COLO668 (cell line): ENCODE results near the gene OR14A2.
"Not testable (repeated sequence)": the region's sequence is repeated elsewhere in the genome, so short reads cannot be mapped to it uniquely, and the experiment has no call there.

Source experiments
- DNase-seq: peaks from one replicate; lab custom pipeline; 2025; ENCODE audit not compliant: unreplicated experiment; lab: John Stamatoyannopoulos, UW

Gene OR14A2

DNA sequence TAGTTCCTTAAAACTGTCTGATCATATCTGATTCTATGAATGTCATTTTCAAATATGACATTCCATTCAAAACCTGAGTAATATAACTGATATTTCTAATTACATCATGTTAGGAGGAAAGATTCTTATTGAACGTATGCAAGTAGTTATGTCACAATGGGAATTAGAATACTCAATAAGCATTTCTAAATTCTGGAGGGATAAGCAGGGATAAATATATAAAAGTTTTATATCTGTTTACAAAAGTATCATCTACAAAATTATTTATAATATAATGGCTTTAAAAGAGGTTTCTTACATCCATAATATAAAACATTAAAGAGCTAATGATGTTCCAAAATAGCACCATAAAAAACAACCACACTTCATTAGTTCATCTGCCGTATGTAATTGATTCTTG, at the start of gene OR14A2:
OR14A2 (minus strand) TSS at position 101 of the 400 bp plus-strand sequence.
- no peak for DNase-seq

DNA sequence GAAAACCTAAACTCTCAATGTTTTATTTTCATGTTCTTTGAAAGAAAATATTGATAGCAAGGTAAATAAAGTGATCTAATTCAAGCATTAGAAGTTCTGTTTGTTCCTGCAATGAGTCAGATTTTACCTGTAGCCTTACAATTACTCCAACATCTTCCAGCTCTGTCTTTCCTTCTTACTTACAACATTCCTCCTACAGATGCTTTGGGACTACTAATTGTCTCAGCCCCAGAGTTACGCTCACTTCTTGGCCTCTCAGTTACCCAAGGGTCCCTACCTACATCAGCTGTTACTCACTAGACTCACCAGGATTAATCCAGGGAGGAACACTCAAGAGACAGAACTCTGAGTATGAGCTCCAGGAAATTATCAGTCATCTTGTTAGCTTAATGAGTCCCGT, 49.6 kb upstream of the OR14A2 start:
- DNase-seq: no peak

DNA sequence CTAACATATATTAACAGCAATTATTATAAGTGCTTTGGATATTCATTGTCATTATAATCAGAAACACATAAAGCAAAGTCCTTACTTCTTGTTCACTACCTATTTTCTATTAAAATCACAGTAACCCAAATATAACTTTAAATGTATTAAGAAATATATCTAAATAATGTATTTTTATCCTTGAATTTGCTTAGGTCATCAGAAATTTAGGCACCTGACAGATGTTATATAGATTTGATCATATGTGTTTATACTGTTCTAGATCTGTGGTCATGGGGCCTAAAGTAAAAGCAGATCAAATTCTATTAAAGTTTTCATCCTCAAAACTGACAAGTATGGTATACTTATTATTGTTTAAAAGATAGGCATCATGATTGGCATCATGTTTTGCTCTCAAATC, 21.7 kb upstream of the OR14A2 start:
- DNase-seq: no peak

DNA sequence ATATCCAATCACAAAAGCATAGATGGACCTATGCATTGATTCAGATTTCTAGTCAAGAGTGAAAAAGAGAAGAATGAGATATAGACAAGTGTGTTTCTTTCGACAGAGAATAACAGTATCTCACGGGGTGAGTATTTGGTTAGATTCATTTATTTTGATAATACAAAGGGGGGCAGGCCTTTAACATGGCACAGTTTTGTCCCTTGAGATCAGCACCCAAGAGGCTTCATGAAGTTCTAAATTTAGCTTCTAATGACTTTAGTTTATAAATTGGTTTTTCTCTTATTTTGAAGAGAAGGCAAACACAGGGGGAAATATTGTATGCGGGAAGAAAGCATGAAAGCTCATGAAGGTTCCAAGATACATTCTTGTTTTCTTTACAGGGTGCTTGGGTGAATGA, 12.5 kb upstream of the OR14A2 start, which contains the start of gene OR1C1:
OR1C1 (minus strand) TSS at position 101 of the 400 bp plus-strand sequence. CDS start 2,150 bp downstream, outside the sequence.
- no peak for DNase-seq

DNA sequence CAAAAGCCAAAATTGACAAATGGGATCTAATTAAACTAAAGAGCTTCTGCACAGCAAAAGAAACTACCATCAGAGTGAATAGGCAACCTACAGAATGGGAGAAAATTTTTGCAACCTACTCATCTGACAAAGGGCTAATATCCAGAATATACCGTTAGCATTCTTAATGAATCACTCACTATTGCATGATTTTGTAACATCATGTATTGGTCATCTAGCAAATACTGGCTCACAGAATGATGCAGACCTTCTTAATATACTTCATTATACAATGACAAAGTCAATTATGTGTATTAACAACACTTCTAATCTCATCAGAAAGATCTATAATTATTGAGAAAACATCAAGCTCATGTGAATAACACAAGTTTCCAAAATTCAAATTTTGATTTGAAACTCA, 6.4 kb upstream of the OR14A2 start:
- not testable (repeated sequence) for DNase-seq

DNA sequence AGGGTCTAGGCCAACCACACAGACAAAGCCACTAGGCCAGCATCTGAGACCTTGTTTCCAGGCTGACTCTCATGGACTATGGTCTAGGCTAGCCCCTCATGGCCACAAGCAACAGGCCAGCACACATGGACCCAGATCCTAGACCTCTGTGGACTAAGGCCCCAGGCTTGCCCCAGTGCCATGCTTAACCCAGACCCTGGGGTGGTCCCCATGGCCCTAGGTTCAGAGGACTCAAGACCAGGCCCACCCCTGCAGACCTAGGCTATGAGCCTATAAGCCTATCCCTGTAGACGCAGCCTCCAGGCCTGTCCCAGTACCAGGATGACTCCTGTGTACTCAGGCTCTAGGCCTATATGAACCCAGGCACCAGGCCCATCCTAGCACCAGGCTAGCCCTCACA, 1.9 kb upstream of the OR14A2 start:
- DNase-seq: no peak

DNA sequence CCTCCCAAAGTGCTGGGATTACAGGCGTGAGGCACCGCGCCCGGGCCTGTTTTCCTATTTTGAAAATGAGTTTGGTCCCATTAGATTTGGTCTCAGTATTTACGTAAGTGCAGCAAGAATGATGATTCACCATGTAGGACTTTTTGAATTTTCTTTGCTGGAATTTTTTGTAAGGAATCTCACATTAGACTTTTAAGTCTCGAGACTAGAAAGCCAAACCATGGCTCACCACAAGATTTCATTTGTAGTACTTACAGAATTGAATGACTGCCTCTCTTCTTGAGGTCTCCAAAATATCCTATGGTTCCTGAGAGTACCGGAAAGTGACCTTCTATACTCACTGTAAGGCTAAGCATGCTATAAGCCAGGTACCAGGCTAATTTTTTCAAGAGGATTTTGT, 325 bp downstream of the OR14A2 start:
- DNase-seq: no peak

DNA sequence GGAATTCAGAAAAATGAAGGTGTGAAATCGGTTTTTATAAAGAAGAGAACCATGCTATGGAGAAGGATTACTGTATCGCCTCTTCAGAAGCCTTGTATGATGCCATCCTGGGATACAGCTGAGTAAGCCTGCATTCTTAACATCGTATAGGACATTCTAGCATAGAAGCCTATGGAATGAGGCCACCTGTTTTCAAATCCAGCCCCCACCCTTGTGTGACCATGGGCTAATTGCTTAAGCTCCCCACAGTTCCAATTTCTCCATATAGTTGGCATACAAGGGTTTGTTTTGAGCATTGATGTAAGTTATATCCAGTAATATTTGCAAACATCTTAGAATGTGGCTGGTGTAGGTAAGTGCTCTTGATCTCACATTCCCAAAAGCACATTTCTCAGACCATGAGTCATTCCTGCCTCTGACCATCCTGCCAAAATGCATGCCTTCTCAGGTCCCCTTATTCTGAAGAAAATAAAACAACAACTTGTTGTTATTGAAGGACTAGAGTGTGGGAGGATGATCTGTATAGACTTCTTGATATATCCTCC, 1.5 kb downstream of the OR14A2 start:
- DNase-seq: no peak

DNA sequence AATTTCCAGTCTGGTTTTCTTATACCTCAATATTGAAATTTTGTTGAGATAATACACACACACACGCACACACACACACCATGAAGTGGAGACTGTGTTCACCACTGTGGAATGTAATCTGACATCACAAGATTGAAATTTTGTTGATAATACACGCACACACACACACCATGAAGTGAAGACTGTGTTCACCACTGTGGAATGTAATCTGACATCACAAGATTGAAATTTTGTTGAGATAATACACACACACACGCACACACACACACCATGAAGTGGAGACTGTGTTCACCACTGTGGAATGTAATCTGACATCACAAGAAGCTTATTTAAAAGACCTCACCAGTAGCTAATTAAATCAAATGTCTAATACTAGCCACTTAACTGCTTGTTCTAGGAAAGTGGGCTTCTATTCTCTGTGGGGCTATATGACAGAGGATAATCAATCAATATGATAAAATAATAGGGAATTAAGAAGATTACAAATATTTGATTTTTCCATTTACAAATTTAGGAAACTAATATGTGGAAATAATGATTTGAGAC, 5.7 kb downstream of the OR14A2 start:
- DNase-seq: not testable (repeated sequence)

DNA sequence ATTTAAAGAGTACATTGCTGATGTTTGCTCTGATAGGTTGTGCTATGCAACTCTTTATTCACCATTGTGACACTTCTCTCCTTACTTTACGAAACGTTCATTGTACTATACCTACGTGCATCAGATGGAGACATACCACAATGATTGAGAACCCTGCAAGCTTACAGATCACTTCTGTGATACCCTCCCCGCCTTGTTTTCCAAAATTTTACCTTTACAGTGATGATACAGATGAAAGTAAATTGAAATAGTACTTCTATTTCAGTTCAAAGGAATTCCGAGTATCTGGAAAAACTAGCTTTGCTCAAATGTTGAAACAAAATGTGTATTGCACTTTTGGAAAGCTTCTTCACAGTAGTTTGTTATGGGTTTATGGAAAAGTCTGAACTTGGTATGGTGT, 6.2 kb downstream of the OR14A2 start:
- no peak for DNase-seq

DNA sequence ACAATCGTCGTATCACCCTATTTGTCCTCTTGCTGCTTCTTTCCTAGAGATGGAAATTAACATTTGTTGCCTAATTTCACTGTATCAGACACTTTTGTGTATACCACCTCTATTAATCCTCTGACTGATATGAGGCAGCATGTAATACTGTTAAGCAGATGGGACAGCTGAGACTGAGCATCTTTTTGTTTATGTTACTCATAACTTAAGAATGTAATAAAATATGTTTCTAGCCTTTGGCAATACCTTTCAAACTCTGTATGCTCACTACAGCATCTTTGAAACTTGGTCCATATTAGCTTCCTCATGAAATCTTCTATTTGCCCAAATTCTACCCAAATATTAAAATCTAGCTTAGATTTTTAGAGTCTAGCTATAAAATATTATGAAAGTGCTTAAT, 7.2 kb downstream of the OR14A2 start:
- no peak for DNase-seq

DNA sequence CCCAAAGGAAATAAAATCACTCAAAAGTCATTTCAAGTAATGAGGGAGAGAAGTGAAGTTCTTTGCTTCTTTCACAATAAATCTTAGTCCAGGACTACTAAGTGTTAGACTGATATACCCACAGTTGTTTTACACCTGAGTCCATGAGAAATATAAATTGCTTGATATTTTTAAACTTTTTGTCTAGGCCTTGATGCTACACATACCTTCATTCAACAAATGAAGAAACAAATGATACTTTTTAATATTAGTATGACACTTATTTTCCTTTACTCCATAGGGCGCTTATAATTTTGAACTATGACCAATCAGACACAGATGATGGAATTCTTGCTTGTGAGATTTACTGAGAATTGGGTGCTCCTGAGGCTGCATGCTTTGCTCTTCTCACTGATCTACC, 9.6 kb downstream of the OR14A2 start, which contains the start of gene OR14K1:
OR14K1 (plus strand) TSS at position 301 of the 400 bp plus-strand sequence; CDS start at position 301, 0 bp downstream.
- no peak for DNase-seq

DNA sequence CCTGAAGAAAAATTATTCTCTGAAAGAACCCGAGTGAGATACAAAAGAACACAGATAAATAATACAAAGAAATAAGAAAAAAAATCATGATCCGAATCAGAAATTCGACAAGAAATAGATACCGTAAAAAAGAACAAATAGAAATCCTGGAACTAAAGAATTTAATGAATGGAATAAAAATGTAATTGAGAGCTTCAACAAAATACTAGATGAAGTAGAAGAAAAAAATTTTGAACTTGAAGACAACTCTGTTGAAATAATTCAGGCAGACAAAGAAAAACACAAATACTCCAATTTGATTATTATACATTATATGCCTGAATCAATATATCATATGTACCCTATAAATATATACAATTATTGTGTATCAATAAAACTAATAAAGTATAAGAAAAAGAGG, 26.7 kb downstream of the OR14A2 start:
- DNase-seq: no peak

DNA sequence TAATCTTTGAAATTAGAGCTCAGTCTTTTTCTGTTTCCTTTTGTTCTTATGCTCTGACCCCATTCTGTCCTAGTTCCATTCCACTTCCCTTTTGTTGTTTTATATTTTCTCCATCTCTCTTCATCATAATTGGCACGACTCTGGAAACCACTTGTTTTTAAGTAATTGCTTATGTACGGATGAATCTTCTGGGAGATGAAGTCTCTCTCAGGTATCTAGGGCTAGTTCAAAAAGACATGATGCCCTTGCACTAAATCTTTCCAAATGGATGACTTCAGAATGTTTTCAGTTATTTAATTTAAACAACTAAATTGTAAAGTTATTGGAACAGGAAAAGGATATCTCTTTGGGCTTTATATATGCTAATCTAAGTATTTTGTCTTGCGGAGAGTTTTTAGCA, 31.4 kb downstream of the OR14A2 start, which contains the start of gene OR6F1:
OR6F1 (minus strand) TSS at position 101 of the 400 bp plus-strand sequence. CDS start 3,891 bp downstream, outside the sequence.
- no peak for DNase-seq

DNA sequence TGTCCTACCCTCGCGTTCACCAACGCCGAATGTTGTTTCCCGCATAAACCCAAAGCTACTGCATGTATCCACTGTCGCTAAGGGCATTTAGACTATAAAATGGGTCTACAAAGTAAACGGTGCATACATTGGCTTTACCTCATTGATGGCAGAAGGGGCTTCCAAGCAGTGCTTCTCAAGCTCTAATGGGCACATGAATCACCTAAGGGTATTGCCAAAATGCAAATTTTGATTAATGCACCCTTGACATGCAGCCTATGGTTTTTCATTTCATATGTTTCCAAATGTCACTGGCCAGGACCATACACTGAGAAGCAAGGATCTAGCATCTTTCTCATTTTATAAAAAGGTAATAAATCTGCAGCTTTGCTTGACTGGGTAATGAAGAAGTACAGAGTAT, 34.2 kb downstream of the OR14A2 start:
- no peak for DNase-seq

DNA sequence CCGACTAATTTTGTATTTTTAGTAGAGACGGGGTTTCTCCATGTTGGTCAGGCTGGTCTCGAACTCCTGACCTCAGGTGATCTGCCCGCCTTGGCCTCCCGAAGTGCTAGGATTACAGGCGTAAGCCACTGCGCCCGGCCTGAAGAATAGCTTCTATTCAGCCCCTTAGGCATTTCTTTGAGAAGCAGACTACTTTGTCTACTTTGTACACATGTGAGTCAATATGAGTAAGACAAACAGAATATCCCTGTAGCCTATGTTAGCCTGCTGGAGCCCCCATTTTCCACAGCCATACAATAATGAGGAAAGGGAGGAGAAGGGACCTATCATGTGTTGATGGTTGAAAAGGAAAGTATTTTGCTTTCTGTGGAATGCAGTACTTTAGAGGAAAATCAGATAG, 37.3 kb downstream of the OR14A2 start:
- DNase-seq: not testable (repeated sequence)

DNA sequence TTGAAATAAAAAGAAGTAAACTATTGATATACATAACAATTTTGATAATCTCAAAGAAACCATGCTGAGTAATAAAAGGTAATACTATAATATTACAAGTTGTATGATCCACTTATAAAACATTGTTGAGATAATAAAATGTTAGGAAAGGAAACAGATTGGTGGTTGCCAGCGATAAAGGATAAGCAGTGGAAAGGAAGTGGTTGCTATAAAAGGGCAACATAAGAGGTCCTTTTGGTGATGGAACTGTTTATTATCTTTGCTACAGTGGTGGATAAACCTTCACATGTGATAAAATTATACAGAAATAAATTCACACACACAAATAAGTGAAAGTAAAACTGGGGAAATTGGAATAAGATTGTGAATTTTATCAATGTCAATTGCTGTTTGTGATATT, 46.6 kb downstream of the OR14A2 start:
- no peak for DNase-seq

DNA sequence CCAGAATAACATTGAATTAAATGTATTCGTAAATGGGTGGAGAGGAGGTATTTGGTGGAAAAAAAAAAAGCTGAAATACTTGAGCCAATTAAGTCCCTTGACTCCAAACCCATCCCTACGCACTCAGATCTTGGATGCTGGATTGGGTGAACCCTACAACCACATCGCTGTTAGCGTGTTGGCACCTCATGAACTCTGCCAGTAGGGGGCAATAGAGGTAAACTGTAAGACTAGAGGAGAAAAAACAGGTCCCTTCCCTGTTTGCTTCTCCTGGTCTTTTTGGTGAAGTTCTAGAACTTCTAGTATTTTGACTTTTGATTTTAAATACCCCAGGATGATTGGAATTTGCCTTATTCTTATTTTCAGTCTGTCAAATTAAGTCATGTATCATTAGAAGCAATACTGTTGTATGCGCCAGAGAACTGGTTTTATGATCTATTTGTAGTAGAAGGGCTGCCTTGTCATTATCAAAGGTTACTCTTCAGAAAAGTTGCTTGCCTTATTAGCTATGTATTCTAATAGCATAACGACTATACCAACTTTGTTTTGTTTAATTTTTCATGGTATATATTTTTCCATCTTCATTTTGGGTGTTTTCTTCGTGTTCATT, 66.5 kb downstream of the OR14A2 start:
- peak; percentile 26 for DNase-seq

DNA sequence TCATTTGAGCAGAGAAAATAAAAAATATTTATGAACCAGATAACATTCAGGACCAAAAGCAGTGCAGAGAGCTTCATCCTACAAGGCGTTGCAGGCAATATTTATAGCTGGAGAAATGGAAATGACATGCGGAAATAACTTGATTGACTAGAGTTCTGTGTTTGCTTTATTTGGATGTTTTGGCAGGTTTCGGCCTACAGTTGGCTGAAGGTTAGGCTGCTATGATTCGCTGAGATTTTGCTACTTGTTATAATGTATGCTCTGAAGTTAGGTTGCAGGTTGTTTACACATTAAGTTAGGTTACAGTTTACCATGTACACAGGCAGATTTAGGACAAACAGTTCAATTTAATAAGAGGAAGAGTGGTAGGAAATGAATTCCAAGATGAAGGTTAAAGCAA, 67.8 kb downstream of the OR14A2 start:
- DNase-seq: no peak

DNA sequence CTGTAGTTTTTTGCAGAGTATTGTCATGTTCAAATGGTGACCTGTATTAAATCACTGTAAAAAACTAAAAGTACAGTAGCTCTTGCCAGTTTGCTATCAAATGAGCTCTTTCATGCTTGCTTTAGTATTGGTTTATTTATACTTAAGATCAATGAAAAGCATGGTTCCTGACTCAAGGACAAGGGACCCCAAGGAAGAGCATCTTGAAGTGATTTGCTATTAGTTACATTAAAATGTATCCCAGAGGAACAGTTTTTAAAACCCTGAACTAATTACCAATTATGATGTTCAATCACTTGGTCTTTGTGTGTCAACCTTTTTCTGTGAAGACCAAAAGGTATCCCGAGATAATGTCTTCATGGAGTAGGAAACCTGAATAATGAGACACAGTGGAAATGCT, 68.3 kb downstream of the OR14A2 start, which contains the start of gene OR13G1:
OR13G1 (minus strand) TSS at position 101 of the 400 bp plus-strand sequence. CDS start 6,698 bp downstream, outside the sequence.
- no peak for DNase-seq
